ENCODE results near the gene TBL2. TPM values are rescaled to one million over a fixed set of nuclear protein-coding genes. Genes with fewer than 3 reads are reported as not detected.

TBL2 gene
- polyA plus RNA-seq, 1 donor from 2014 or later: 38.6 TPM

DNA sequence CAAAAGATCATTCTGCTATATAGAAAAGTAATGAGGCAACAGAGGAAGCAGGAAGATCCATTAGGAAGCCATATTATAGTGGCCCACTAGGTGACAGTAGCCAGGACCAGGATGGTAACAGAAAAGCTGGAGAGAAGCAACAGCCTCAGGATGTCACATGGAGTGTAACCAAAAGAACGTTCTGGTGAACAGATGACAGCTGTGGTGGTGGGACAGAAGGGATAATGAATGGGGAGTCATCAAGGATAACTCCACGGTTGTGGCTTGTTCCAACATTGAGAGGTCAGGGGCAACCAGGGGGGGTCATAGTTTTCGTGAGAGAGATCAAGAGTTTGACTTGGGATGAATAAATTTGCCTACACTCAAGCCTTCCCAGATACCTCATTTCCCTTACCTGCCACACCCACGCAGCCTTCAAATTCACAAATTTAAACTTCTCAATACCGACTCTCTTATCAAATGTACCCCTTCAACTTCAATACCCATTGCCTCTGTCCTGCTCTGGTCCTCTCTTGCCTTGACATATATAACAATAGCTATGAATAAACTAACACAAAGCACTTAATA, 9.3 kb downstream of the TBL2 start:
- Histone ChIP-seq H3F3A (ENCODE audit: insufficient read depth, low read length, poor library complexity, severe bottlenecking) (no peaks in the 10 kb centered on the region), H3K27me3 (ENCODE audit: insufficient read depth, low read depth, low read length) (no peaks in the 10 kb centered on the region), H3K9me2 (ENCODE audit: insufficient read depth, low read length) (no peaks in the 10 kb centered on the region), H3K9ac (ENCODE audit: low read length) (no peak overlapping the region), H3K27ac (ENCODE audit: low read length) (no peak overlapping the region), H3K4me3 (ENCODE audit: low read length) (no peak overlapping the region), H3K9me3 (ENCODE audit: low read length) (no peaks in the 10 kb centered on the region), H2AFZ (ENCODE audit: low read depth, low read length) (no peak overlapping the region), H4K20me1 (ENCODE audit: insufficient read depth) (no peaks in the 10 kb centered on the region), H3K36me3 (ENCODE audit: insufficient read depth, low read length) (no peaks in the 10 kb centered on the region), H3K79me2 (replicated peaks; ENCODE audit: insufficient read depth, low read length) (no peaks in the 10 kb centered on the region), H3K4me2 (ENCODE audit: low read length) (no peak overlapping the region)
- TF ChIP-seq, protein P1, sequence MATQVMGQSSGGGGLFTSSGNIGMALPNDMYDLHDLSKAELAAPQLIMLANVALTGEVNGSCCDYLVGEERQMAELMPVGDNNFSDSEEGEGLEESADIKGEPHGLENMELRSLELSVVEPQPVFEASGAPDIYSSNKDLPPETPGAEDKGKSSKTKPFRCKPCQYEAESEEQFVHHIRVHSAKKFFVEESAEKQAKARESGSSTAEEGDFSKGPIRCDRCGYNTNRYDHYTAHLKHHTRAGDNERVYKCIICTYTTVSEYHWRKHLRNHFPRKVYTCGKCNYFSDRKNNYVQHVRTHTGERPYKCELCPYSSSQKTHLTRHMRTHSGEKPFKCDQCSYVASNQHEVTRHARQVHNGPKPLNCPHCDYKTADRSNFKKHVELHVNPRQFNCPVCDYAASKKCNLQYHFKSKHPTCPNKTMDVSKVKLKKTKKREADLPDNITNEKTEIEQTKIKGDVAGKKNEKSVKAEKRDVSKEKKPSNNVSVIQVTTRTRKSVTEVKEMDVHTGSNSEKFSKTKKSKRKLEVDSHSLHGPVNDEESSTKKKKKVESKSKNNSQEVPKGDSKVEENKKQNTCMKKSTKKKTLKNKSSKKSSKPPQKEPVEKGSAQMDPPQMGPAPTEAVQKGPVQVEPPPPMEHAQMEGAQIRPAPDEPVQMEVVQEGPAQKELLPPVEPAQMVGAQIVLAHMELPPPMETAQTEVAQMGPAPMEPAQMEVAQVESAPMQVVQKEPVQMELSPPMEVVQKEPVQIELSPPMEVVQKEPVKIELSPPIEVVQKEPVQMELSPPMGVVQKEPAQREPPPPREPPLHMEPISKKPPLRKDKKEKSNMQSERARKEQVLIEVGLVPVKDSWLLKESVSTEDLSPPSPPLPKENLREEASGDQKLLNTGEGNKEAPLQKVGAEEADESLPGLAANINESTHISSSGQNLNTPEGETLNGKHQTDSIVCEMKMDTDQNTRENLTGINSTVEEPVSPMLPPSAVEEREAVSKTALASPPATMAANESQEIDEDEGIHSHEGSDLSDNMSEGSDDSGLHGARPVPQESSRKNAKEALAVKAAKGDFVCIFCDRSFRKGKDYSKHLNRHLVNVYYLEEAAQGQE (IDR thresholded peaks at IDR 0.05; ENCODE audit: borderline replicate concordance): no peak
- TF ChIP-seq TAF1 (IDR thresholded peaks at IDR 0.05; ENCODE audit: low read depth): no peak
- no peak for TF ChIP-seq POLR2AphosphoS5 (IDR thresholded peaks at IDR 0.05)
- no peak for TF ChIP-seq EP300 (conservative IDR thresholded peaks at IDR 0.05; ENCODE audit: poor library complexity, severe bottlenecking)
- no peak for TF ChIP-seq RAD21 (conservative IDR thresholded peaks at IDR 0.05)
- no peak for TF ChIP-seq MXI1 (conservative IDR thresholded peaks at IDR 0.05; ENCODE audit: poor library complexity, severe bottlenecking)
- TF ChIP-seq EZH2 (IDR thresholded peaks at IDR 0.05; ENCODE audit: borderline replicate concordance, insufficient read depth, low read length, poor library complexity, severe bottlenecking): no peak
- no peak for TF ChIP-seq SMC3 (conservative IDR thresholded peaks at IDR 0.05; ENCODE audit: poor library complexity)
- TF ChIP-seq, protein P2, sequence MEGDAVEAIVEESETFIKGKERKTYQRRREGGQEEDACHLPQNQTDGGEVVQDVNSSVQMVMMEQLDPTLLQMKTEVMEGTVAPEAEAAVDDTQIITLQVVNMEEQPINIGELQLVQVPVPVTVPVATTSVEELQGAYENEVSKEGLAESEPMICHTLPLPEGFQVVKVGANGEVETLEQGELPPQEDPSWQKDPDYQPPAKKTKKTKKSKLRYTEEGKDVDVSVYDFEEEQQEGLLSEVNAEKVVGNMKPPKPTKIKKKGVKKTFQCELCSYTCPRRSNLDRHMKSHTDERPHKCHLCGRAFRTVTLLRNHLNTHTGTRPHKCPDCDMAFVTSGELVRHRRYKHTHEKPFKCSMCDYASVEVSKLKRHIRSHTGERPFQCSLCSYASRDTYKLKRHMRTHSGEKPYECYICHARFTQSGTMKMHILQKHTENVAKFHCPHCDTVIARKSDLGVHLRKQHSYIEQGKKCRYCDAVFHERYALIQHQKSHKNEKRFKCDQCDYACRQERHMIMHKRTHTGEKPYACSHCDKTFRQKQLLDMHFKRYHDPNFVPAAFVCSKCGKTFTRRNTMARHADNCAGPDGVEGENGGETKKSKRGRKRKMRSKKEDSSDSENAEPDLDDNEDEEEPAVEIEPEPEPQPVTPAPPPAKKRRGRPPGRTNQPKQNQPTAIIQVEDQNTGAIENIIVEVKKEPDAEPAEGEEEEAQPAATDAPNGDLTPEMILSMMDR (IDR thresholded peaks at IDR 0.05; ENCODE audit: poor library complexity, severe bottlenecking): no peak

DNA sequence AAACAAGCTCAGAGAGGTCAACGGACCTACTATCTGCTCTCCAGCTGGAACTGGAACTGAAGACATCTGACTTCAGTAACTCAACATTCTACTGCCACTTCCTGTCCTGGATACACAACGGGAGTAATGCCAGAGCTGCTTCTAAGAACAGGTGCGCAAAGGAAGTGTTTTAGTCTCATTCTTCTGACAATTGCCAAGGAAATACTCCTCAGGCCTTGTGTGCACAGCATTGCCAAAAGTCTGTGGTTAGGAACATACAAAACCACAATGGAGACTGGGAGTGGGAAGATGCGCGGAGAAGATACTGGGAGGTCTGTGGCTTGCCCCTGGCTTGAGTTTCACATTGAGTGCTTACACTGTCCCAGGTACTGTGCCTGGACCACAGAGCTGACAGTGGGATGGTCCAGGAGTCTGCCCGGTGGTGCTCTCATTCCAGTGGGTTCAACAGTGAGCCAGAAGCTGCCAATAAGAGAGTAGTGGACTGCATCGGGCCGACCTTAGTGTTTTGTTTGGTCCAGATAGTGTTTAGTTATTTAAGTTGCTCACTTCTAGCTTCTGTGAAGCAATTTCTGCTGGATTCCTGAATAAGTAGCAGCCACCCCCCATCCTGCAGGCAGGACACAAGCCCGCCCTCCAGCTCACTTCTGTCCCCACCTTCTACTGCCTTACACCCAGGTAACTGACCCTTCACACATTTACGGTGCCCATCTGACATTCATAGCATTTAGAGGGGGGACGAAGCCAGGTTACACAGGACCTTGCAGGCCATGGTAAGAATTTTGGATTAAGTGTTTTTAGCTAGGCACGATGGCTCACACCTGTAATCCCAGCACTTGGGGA, 10.3 kb downstream of the TBL2 start:
- H2AFZ ChIP-seq (ENCODE audit: low read depth, low read length): no peak overlapping the region
- no peaks in the 10 kb centered on the region for H3K9me3 ChIP-seq (ENCODE audit: low read length)
- H3K36me3 ChIP-seq (ENCODE audit: insufficient read depth, low read length): no peaks in the 10 kb centered on the region
- no peak overlapping the region for H3K9ac ChIP-seq (ENCODE audit: low read length)
- H3K9me2 ChIP-seq (ENCODE audit: insufficient read depth, low read length): no peaks in the 10 kb centered on the region
- no peaks in the 10 kb centered on the region for H3F3A ChIP-seq (ENCODE audit: insufficient read depth, low read length, poor library complexity, severe bottlenecking)
- H3K27ac ChIP-seq (ENCODE audit: low read length): no peak overlapping the region
- no peaks in the 10 kb centered on the region for H3K27me3 ChIP-seq (ENCODE audit: insufficient read depth, low read depth, low read length)
- H3K4me3 ChIP-seq (ENCODE audit: low read length): no peak overlapping the region
- TF ChIP-seq RAD21 (conservative IDR thresholded peaks at IDR 0.05) (no peak), MXI1 (conservative IDR thresholded peaks at IDR 0.05; ENCODE audit: poor library complexity, severe bottlenecking) (no peak), TAF1 (IDR thresholded peaks at IDR 0.05; ENCODE audit: low read depth) (no peak), POLR2AphosphoS5 (IDR thresholded peaks at IDR 0.05) (no peak), SMC3 (conservative IDR thresholded peaks at IDR 0.05; ENCODE audit: poor library complexity) (no peak), EP300 (conservative IDR thresholded peaks at IDR 0.05; ENCODE audit: poor library complexity, severe bottlenecking) (no peak), EZH2 (IDR thresholded peaks at IDR 0.05; ENCODE audit: borderline replicate concordance, insufficient read depth, low read length, poor library complexity, severe bottlenecking) (no peak)
- TF ChIP-seq, protein P2 (IDR thresholded peaks at IDR 0.05; ENCODE audit: poor library complexity, severe bottlenecking): no peak
- TF ChIP-seq, protein P1 (IDR thresholded peaks at IDR 0.05; ENCODE audit: borderline replicate concordance): no peak
- H3K4me2 ChIP-seq (ENCODE audit: low read length): no peak overlapping the region
- H3K79me2 ChIP-seq (replicated peaks; ENCODE audit: insufficient read depth, low read length): no peaks in the 10 kb centered on the region
- H4K20me1 ChIP-seq (ENCODE audit: insufficient read depth): no peaks in the 10 kb centered on the region

Data from neural cell (in vitro differentiated cells).